Peyer's patch (tissue), 4 donors: ENCODE measurements around the gene AUTS2.

Source experiments
- POLR2A ChIP-seq, 2 donors: fragments of 450-650 bp; IDR thresholded peaks; one replicate each; pipeline ENCODE4 v1.5.1; 2017; ENCODE audit warnings: antibody characterized with exemption in 2 of 2, mild to moderate bottlenecking in 2 of 2, moderate library complexity in 2 of 2
- TF ChIP-seq, protein P1 (sequence below), 6 experiments: fragments of 450-650 bp in 4 of 6; fragments of 200-600 bp in 2 of 6; sonication (generic) in 1 of 6; IDR thresholded peaks; one replicate each; pipeline ENCODE4 v1.5.1; 2017 to 2019; ENCODE audit warnings: antibody characterized with exemption in 6 of 6, mild to moderate bottlenecking in 3 of 6, moderate library complexity in 1 of 6

DNA sequence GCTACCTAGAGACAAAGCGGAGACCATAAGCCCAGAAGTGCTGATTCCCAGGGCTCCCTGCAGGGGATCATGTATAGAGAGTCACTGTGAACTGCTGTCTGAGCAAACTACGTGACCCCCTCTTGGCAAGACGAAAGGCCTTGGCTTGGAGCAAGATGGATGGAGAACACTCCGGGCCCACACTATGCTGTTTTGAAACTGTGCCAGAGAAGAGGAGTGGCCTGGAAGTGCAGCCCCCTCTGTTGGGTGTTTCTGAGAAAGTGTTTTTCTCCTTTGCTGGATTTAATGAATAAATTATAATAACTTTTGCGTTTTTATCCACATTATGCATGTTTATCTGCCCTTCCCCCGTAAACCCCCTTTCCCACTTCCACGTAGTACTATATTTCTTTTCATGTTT, 894.4 kb downstream of the AUTS2 start:
- TF ChIP-seq, protein P1, sequence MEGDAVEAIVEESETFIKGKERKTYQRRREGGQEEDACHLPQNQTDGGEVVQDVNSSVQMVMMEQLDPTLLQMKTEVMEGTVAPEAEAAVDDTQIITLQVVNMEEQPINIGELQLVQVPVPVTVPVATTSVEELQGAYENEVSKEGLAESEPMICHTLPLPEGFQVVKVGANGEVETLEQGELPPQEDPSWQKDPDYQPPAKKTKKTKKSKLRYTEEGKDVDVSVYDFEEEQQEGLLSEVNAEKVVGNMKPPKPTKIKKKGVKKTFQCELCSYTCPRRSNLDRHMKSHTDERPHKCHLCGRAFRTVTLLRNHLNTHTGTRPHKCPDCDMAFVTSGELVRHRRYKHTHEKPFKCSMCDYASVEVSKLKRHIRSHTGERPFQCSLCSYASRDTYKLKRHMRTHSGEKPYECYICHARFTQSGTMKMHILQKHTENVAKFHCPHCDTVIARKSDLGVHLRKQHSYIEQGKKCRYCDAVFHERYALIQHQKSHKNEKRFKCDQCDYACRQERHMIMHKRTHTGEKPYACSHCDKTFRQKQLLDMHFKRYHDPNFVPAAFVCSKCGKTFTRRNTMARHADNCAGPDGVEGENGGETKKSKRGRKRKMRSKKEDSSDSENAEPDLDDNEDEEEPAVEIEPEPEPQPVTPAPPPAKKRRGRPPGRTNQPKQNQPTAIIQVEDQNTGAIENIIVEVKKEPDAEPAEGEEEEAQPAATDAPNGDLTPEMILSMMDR (IDR thresholded peaks at IDR 0.05) = no peak
- TF ChIP-seq POLR2A (IDR thresholded peaks at IDR 0.05) = no peak
